HepG2 (cell line): Measurements from ENCODE around the gene SLC2A14.
A peak's percentile ranks its signal among the peaks of the same experiment; 100 is the strongest.
"Not testable (repeated sequence)": the region's sequence is repeated elsewhere in the genome, so short reads cannot be mapped to it uniquely, and the experiment has no call there.

Source experiments
- ARID2 ChIP-seq: sonication (generic); formaldehyde crosslinking; IDR thresholded peaks from 2 replicates; pipeline ENCODE4 v1.8.1; 2022; ENCODE audit warnings: mild to moderate bottlenecking, missing genetic modification reagents, borderline replicate concordance
- CHD2 ChIP-seq: IDR thresholded peaks from 2 replicates; pipeline ENCODE4 v1.6.1; 2011; ENCODE audit warnings: low read depth, low read length, improper control_type of control experiment
- CTCF ChIP-seq: sonication (generic); formaldehyde crosslinking; IDR thresholded peaks from 2 replicates; pipeline ENCODE4 v1.5.0; 2020; ENCODE audit warnings: mild to moderate bottlenecking, missing genetic modification reagents, moderate library complexity
- FOSL2 ChIP-seq: sonication (generic); formaldehyde crosslinking; IDR thresholded peaks from 2 replicates; pipeline ENCODE4 v1.4.0; 2020; ENCODE audit warnings: missing genetic modification reagents
- MTF1 ChIP-seq: sonication (generic); formaldehyde crosslinking; IDR thresholded peaks from 2 replicates; pipeline ENCODE4 v1.5.0; 2020; ENCODE audit warnings: missing genetic modification reagents
- NR2F1 ChIP-seq, 2 experiments: fragments of 450-650 bp in 1 of 2; formaldehyde crosslinking in 1 of 2; IDR thresholded peaks; 2 replicates each; pipeline versions ENCODE4 v1.5.0 to v1.6.1; 2016 to 2020; ENCODE audit warnings: mild to moderate bottlenecking in 1 of 2, missing compliant biosample characterization in 1 of 2, missing genetic modification reagents in 1 of 2, moderate library complexity in 1 of 2
- RAD21 ChIP-seq: fragments of 450-650 bp; formaldehyde crosslinking; IDR thresholded peaks from 2 replicates; pipeline ENCODE4 v1.5.0; 2020; ENCODE audit warnings: mild to moderate bottlenecking
- TGIF2 ChIP-seq: IDR thresholded peaks from 2 replicates; pipeline ENCODE4 v1.6.1; 2016; ENCODE audit warnings: control low read depth, missing compliant biosample characterization
- ZBTB7A ChIP-seq: sonication (generic); formaldehyde crosslinking; IDR thresholded peaks from 2 replicates; pipeline ENCODE4 v1.8.0; 2022; ENCODE audit warnings: mild to moderate bottlenecking, missing genetic modification reagents
- ZHX1 ChIP-seq: sonication (generic); formaldehyde crosslinking; IDR thresholded peaks from 2 replicates; pipeline ENCODE4 v1.8.1; 2022; ENCODE audit warnings: low read depth, mild to moderate bottlenecking, missing genetic modification reagents
- ZNF234 ChIP-seq: sonication (generic); formaldehyde crosslinking; conservative IDR thresholded peaks from 2 replicates; pipeline ENCODE4 v1.5.1; 2020; ENCODE audit warnings: mild to moderate bottlenecking, missing genetic modification reagents
- ZNF326 ChIP-seq: sonication (generic); formaldehyde crosslinking; IDR thresholded peaks from 2 replicates; pipeline ENCODE4 v1.4.0; 2020; ENCODE audit warnings: missing genetic modification reagents, borderline replicate concordance
- ZNF431 ChIP-seq: sonication (generic); formaldehyde crosslinking; IDR thresholded peaks from 2 replicates; pipeline ENCODE4 v1.9.0; 2022; ENCODE audit warnings: missing genetic modification reagents, low read depth, mild to moderate bottlenecking, borderline replicate concordance
- ZNF747 ChIP-seq: sonication (generic); formaldehyde crosslinking; IDR thresholded peaks from 2 replicates; pipeline ENCODE4 v1.8.1; 2023; ENCODE audit warnings: missing genetic modification reagents, mild to moderate bottlenecking, borderline replicate concordance

- TF ChIP-seq ZNF326; CTCF; MTF1 (CRISPR knock-in tag); RAD21 (CRISPR knock-in tag); ZHX1 (CRISPR knock-in tag); ZNF234 (CRISPR knock-in tag); ZNF747 (CRISPR knock-in tag); CHD2; ZNF431 (CRISPR knock-in tag); ZBTB7A (CRISPR knock-in tag): not testable (repeated sequence)
- TF ChIP-seq FOSL2 (CRISPR knock-in tag) (peak; percentile 76), ARID2 (CRISPR knock-in tag) (peak; percentile 55; the same call in 1 of the 2 replicates), TGIF2 (peak; percentile 75; the same call in 1 of the 2 replicates), NR2F1 (CRISPR knock-in tag; IDR thresholded peaks at IDR 0.05) (peak in 1 of 2 experiments; percentile 21; a peak in 1 of 4 replicates)
Observed at GRCh38 chr12:7851622-7852081, 21.1 kb downstream of the SLC2A14 start.
